OCI-LY3 (cell line): Measurements from ENCODE around the gene LMAN2.
A peak's percentile ranks its signal among the peaks of the same experiment; 100 is the strongest.

ENCODE experiments used
- H2AFZ ChIP-seq: fragments of 200-600, 300-600 bp; shearing (Covaris generic); 2 replicates; pipeline ENCODE4 v1.6.0; 2014; ENCODE audit warnings: antibody characterized with exemption, low read depth, low read length
- H3K27ac ChIP-seq: fragments of 200-600, 300-600 bp; sonication (generic); 2 replicates; pipeline ENCODE4 v1.5.1; 2014; ENCODE audit warnings: mild to moderate bottlenecking, low read length, moderate library complexity, mixed read lengths
- H3K27me3 ChIP-seq: fragments of 200-600, 300-600 bp; sonication (generic); 2 replicates; pipeline ENCODE4 v1.6.1; 2014; ENCODE audit warnings: low read depth, low read length, mixed read lengths
- H3K36me3 ChIP-seq: fragments of 200-600, 300-600 bp; sonication (generic); replicated peaks from 2 replicates; pipeline ENCODE3; 2014; ENCODE audit warnings: low read depth, low read length, mixed read lengths
- H3K4me1 ChIP-seq: fragments of 300-600, 200-600 bp; sonication (generic); 2 replicates; pipeline ENCODE4 v1.6.1; 2014; ENCODE audit warnings: low read length, mixed read lengths
- H3K4me2 ChIP-seq: fragments of 200-600, 300-600 bp; sonication (generic); 2 replicates; pipeline ENCODE4 v1.6.1; 2014; ENCODE audit warnings: low read length, mixed read lengths
- H3K4me3 ChIP-seq: fragments of 300-600, 200-600 bp; sonication (generic); 2 replicates; pipeline ENCODE4 v1.5.1; 2014; ENCODE audit warnings: antibody characterized with exemption, mild to moderate bottlenecking, low read length, moderate library complexity
- H3K79me2 ChIP-seq: fragments of 300-600, 200-600 bp; shearing (Covaris generic); 2 replicates; pipeline ENCODE4 v1.6.1; 2014; ENCODE audit warnings: mild to moderate bottlenecking, low read length, mixed read lengths
- H3K9ac ChIP-seq: fragments of 300-600, 200-600 bp; shearing (Covaris generic); 2 replicates; pipeline ENCODE4 v1.6.0; 2014; ENCODE audit warnings: mild to moderate bottlenecking, low read length, moderate library complexity
- H3K9me3 ChIP-seq: fragments of 200-600, 300-600 bp; shearing (Covaris generic); 2 replicates; pipeline ENCODE4 v1.6.1; 2014; ENCODE audit warnings: low read length, mixed read lengths; ENCODE audit not compliant: insufficient read depth
- H4K20me1 ChIP-seq: fragments of 200-600, 300-600 bp; sonication (generic); 2 replicates; pipeline ENCODE4 v1.6.1; 2016; ENCODE audit warnings: low read length, mixed read lengths; ENCODE audit not compliant: insufficient read depth
- CTCF ChIP-seq: fragments of 200-600, 300-600 bp; sonication (generic); IDR thresholded peaks from 2 replicates; pipeline ENCODE4 v1.5.1; 2014; ENCODE audit warnings: antibody characterized with exemption, low read length, low read depth
- EZH2phosphoT487 ChIP-seq: fragments of 200-600 bp; shearing (Covaris generic); IDR thresholded peaks from 2 replicates; pipeline ENCODE4 v1.6.1; 2018; ENCODE audit warnings: antibody characterized with exemption, mixed run types, low read depth

Gene LMAN2

GRCh38 chr5:177356746-177357145, 5.3 kb upstream of the LMAN2 start:
- no peaks in the 10 kb centered on the region for H3K27me3 ChIP-seq
- no peak overlapping the region for H3K27ac ChIP-seq
- peaks cover 9% of the 10 kb centered on the region; the same call in 1 of the 2 replicates for H3K79me2 ChIP-seq
- H2AFZ ChIP-seq, result no peak overlapping the region
- H3K4me2 ChIP-seq, result peak overlapping the region; percentile 98
- H3K4me1 ChIP-seq, result peaks cover 25% of the 10 kb centered on the region
- no peaks in the 10 kb centered on the region for H4K20me1 ChIP-seq
- no peaks in the 10 kb centered on the region for H3K36me3 ChIP-seq
- no peaks in the 10 kb centered on the region for H3K9me3 ChIP-seq
- H3K9ac ChIP-seq, result no peak overlapping the region
- no peak for TF ChIP-seq CTCF
- TF ChIP-seq EZH2phosphoT487, result no peak
- H3K4me3 ChIP-seq, result no peak overlapping the region

- Histone ChIP-seq H3K9me3 (no peaks in the 10 kb centered on the region), H3K4me2 (no peak overlapping the region), H3K79me2 (peaks cover 15% of the 10 kb centered on the region), H3K27me3 (no peaks in the 10 kb centered on the region), H3K9ac (no peak overlapping the region), H3K36me3 (no peaks in the 10 kb centered on the region), H3K27ac (no peak overlapping the region), H4K20me1 (no peaks in the 10 kb centered on the region), H3K4me1 (peaks cover 25% of the 10 kb centered on the region), H3K4me3 (no peak overlapping the region), H2AFZ (no peak overlapping the region)
- TF ChIP-seq CTCF, result no peak
These were observed 4.3 kb upstream of the LMAN2 start for GRCh38 chr5:177355868-177356168.

GRCh38 chr5:177355162-177355867, 3.8 kb upstream of the LMAN2 start:
- H3K4me3 ChIP-seq, result no peak overlapping the region
- H3K27me3 ChIP-seq, result no peaks in the 10 kb centered on the region
- H3K27ac ChIP-seq, result no peak overlapping the region
- peaks cover 20% of the 10 kb centered on the region for H3K79me2 ChIP-seq
- no peak overlapping the region for H3K4me2 ChIP-seq
- H3K36me3 ChIP-seq, result no peaks in the 10 kb centered on the region
- H3K9ac ChIP-seq, result no peak overlapping the region
- no peaks in the 10 kb centered on the region for H4K20me1 ChIP-seq
- no peaks in the 10 kb centered on the region for H3K9me3 ChIP-seq
- H3K4me1 ChIP-seq, result peaks cover 29% of the 10 kb centered on the region
- TF ChIP-seq CTCF (no peak), EZH2phosphoT487 (no peak)
- H2AFZ ChIP-seq, result no peak overlapping the region

- H3K79me2 ChIP-seq, result peaks cover 26% of the 10 kb centered on the region
- no peaks in the 10 kb centered on the region for H4K20me1 ChIP-seq
- H3K4me1 ChIP-seq, result peaks cover 35% of the 10 kb centered on the region
- no peak overlapping the region for H3K9ac ChIP-seq
- H3K9me3 ChIP-seq, result no peaks in the 10 kb centered on the region
- H2AFZ ChIP-seq, result no peak overlapping the region
- H3K4me2 ChIP-seq, result no peak overlapping the region
- no peaks in the 10 kb centered on the region for H3K27me3 ChIP-seq
- no peaks in the 10 kb centered on the region for H3K36me3 ChIP-seq
- TF ChIP-seq EZH2phosphoT487 (no peak), CTCF (no peak)
- no peak overlapping the region for H3K4me3 ChIP-seq
- H3K27ac ChIP-seq, result no peak overlapping the region
These were observed 3.2 kb upstream of the LMAN2 start for GRCh38 chr5:177354711-177355110.
